ENCODE measurements around the gene PAAF1.

PAAF1 gene

GRCh38 chr11:73876424-73877310 lies at the start of gene PAAF1, which contains the start of gene COA4:
TSS of gene PAAF1 (plus strand) at chr11:73876999. CDS start at chr11:73877022, 23 bp downstream.
TSS of gene COA4 (minus strand) at chr11:73876846. CDS start at chr11:73873378, 3,468 bp downstream.
- in situ Hi-C loops (cut with MboI; ENCODE audit: low sequenced_read_pairs, unreplicated experiment) = no loop called here
- DNase-seq (ENCODE audit: low spot score) = peak; percentile 98
- TF ChIP-seq CTCF (IDR thresholded peaks at IDR 0.05; ENCODE audit: borderline replicate concordance, control extremely low read depth, extremely low read depth, insufficient read depth, missing control alignments) = no peak

- no peak for DNase-seq (ENCODE audit: low spot score)
- in situ Hi-C loops (cut with MboI; ENCODE audit: low sequenced_read_pairs, unreplicated experiment) = no loop called here
- TF ChIP-seq CTCF (IDR thresholded peaks at IDR 0.05; ENCODE audit: borderline replicate concordance, control extremely low read depth, extremely low read depth, insufficient read depth, missing control alignments) = no peak
Measured at GRCh38 chr11:73830261-73830660, 46.5 kb upstream of the PAAF1 start.

- DNase-seq (ENCODE audit: low spot score) = no peak
- in situ Hi-C loops (cut with MboI; ENCODE audit: low sequenced_read_pairs, unreplicated experiment) = no loop called here
- TF ChIP-seq CTCF (IDR thresholded peaks at IDR 0.05; ENCODE audit: borderline replicate concordance, control extremely low read depth, extremely low read depth, insufficient read depth, missing control alignments) = no peak
Measured at GRCh38 chr11:73833067-73833466, 43.7 kb upstream of the PAAF1 start.

GRCh38 chr11:73838443-73839122 lies 38.2 kb upstream of the PAAF1 start:
- in situ Hi-C loops (cut with MboI; ENCODE audit: low sequenced_read_pairs, unreplicated experiment) = no loop called here
- no peak for DNase-seq (ENCODE audit: low spot score)
- no peak for TF ChIP-seq CTCF (IDR thresholded peaks at IDR 0.05; ENCODE audit: borderline replicate concordance, control extremely low read depth, extremely low read depth, insufficient read depth, missing control alignments)

GRCh38 chr11:73839123-73839457 lies 37.7 kb upstream of the PAAF1 start:
- in situ Hi-C loops (cut with MboI; ENCODE audit: low sequenced_read_pairs, unreplicated experiment) = no loop called here
- TF ChIP-seq CTCF (IDR thresholded peaks at IDR 0.05; ENCODE audit: borderline replicate concordance, control extremely low read depth, extremely low read depth, insufficient read depth, missing control alignments) = no peak
- DNase-seq (ENCODE audit: low spot score) = no peak

GRCh38 chr11:73851046-73851764 lies 25.6 kb upstream of the PAAF1 start:
- in situ Hi-C loops (cut with MboI; ENCODE audit: low sequenced_read_pairs, unreplicated experiment) = no loop called here
- TF ChIP-seq CTCF (IDR thresholded peaks at IDR 0.05; ENCODE audit: borderline replicate concordance, control extremely low read depth, extremely low read depth, insufficient read depth, missing control alignments) = no peak
- peak; percentile 41 for DNase-seq (ENCODE audit: low spot score)
